ENCODE data around the gene SNAPC5. TPM values are rescaled to one million over a fixed set of nuclear protein-coding genes. Genes with fewer than 3 reads are reported as not detected.

SNAPC5 gene
- total and polyA plus RNA-seq, 2 experiments from 2014 or later = 21.2 to 43.2 TPM

DNA sequence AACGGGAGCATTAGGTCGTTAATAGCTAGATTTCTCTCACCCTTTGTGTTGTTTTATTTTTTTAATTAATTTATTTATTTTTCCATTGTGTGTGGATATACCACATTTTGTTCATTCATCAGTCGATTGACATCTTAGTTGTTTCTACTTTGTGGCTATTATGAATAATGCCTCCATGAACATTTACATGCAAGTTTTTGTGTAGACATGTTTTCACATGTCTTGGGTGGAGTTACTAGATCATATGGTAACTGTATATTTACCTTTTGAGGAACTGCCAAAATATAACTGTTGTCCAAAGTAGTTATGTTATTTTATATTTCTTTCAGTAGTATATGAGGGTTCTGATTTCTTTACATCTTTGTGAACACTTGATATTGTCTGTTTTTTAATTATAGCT lies 26.4 kb upstream of the SNAPC5 start (continued):
- TF ChIP-seq ZNF462 (CRISPR knock-in tag; IDR thresholded peaks at IDR 0.05) (no peak), ZNF331 (CRISPR knock-in tag; IDR thresholded peaks at IDR 0.05; ENCODE audit: low read depth) (no peak), STAT1 (IDR thresholded peaks at IDR 0.05; ENCODE audit: unreplicated experiment) (no peak), CREB1 (CRISPR knock-in tag; IDR thresholded peaks at IDR 0.05; ENCODE audit: low read depth) (no peak), ZNF114 (CRISPR knock-in tag; IDR thresholded peaks at IDR 0.05) (no peak), JUNB (IDR thresholded peaks at IDR 0.05; ENCODE audit: unreplicated experiment) (no peak), EZH2phosphoT487 (IDR thresholded peaks at IDR 0.05; ENCODE audit: unreplicated experiment) (no peak), EZH2 (IDR thresholded peaks at IDR 0.05; ENCODE audit: low read depth, unreplicated experiment) (no peak)
- TF ChIP-seq, protein P1, sequence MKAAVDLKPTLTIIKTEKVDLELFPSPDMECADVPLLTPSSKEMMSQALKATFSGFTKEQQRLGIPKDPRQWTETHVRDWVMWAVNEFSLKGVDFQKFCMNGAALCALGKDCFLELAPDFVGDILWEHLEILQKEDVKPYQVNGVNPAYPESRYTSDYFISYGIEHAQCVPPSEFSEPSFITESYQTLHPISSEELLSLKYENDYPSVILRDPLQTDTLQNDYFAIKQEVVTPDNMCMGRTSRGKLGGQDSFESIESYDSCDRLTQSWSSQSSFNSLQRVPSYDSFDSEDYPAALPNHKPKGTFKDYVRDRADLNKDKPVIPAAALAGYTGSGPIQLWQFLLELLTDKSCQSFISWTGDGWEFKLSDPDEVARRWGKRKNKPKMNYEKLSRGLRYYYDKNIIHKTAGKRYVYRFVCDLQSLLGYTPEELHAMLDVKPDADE (IDR thresholded peaks at IDR 0.05) = no peak

- peaks cover 5% of the 10 kb centered on the region; the same call in 1 of the 2 replicates for H4K20me1 ChIP-seq (replicated peaks; ENCODE audit: insufficient read depth)
- no peaks in the 10 kb centered on the region for H3K27me3 ChIP-seq (ENCODE audit: insufficient read depth)
- peaks cover 46% of the 10 kb centered on the region for H3K36me3 Mint-ChIP-seq (ENCODE audit: low read depth)
- H3K9me3 Mint-ChIP-seq = no peaks in the 10 kb centered on the region
- H3K27ac ChIP-seq (ENCODE audit: low read depth) = 0 out of 2 replicates have a peak overlapping the region, but pooled peaks have one; percentile 63
- peak overlapping the region; percentile 58 for H3K27ac Mint-ChIP-seq
- H3K4me3 ChIP-seq = no peak overlapping the region
- no peaks in the 10 kb centered on the region for H3K27me3 Mint-ChIP-seq (ENCODE audit: insufficient read depth, low read depth, poor library complexity)
- no peak; the same call in 2 of the 3 replicates for ATAC-seq
- H3K4me1 ChIP-seq (ENCODE audit: insufficient read depth) = no peaks in the 10 kb centered on the region
- no peaks in the 10 kb centered on the region for H3K79me2 ChIP-seq (replicated peaks; ENCODE audit: insufficient read depth)
- H3K4me2 ChIP-seq = no peak overlapping the region
- peaks cover 8% of the 10 kb centered on the region; the same call in 2 of the 3 replicates for H3K4me1 Mint-ChIP-seq
- no peaks in the 10 kb centered on the region for H3K9me2 ChIP-seq (ENCODE audit: insufficient read depth)
- no peak overlapping the region for H2AFZ ChIP-seq
- DNase-seq (ENCODE audit: low spot score) = no peak
- peaks cover 32% of the 10 kb centered on the region for H3K36me3 ChIP-seq (ENCODE audit: insufficient read depth)
- H3K4me3 Mint-ChIP-seq = no peak overlapping the region
- no peaks in the 10 kb centered on the region for H3F3A ChIP-seq (replicated peaks; ENCODE audit: low read depth)
- TF ChIP-seq, protein P1 (IDR thresholded peaks at IDR 0.05) = no peak
- TF ChIP-seq STAT1 (IDR thresholded peaks at IDR 0.05; ENCODE audit: unreplicated experiment) (no peak), POLR2AphosphoS5 (IDR thresholded peaks at IDR 0.05; ENCODE audit: low read depth) (no peak), NANOG (IDR thresholded peaks at IDR 0.05; ENCODE audit: borderline replicate concordance) (no peak), EZH2 (IDR thresholded peaks at IDR 0.05; ENCODE audit: low read depth, unreplicated experiment) (no peak), ZNF114 (CRISPR knock-in tag; IDR thresholded peaks at IDR 0.05) (no peak), EZH2phosphoT487 (IDR thresholded peaks at IDR 0.05; ENCODE audit: unreplicated experiment) (no peak), CTCF (conservative IDR thresholded peaks at IDR 0.05; ENCODE audit: low read depth in 2 of 2) (no peak), CREB1 (CRISPR knock-in tag; IDR thresholded peaks at IDR 0.05; ENCODE audit: low read depth) (no peak), JUNB (IDR thresholded peaks at IDR 0.05; ENCODE audit: unreplicated experiment) (no peak)
Measured at GRCh38 chr15:66515901-66516322, 18.4 kb upstream of the SNAPC5 start.
